Heart right ventricle (tissue), 16 donors: ENCODE data around the gene ABCF3. TPM values are rescaled to one million over a fixed set of nuclear protein-coding genes. Genes with fewer than 3 reads are reported as not detected.

Source experiments
- ATAC-seq, 8 donors: fragments of 200-7000 bp; cut with Tn5 transposase; one replicate each; pipeline ENCODE4 v1.9.1; 2020; ENCODE audit warnings: mild to moderate bottlenecking in 8 of 8, moderate library complexity in 8 of 8, moderate number of reproducible peaks in 1 of 8
- DNase-seq, 2 donors: peaks; one replicate each; pipeline ENCODE4 v3.0.0-alpha.2; 2020
- H3K27ac ChIP-seq, 10 donors: fragments of 200-600 bp; sonication (generic) in 2 of 10; one replicate each; pipeline versions ENCODE4 v1.5.0 to v1.8.0; 2020 to 2022; ENCODE audit warnings: mild to moderate bottlenecking in 3 of 10
- H3K27me3 ChIP-seq, 7 donors: fragments of 200-600 bp; one replicate each; pipeline ENCODE4 v1.8.0; 2021 to 2022; ENCODE audit warnings: mild to moderate bottlenecking in 2 of 7
- H3K36me3 ChIP-seq, 9 donors: fragments of 200-600 bp; sonication (generic) in 1 of 9; one replicate each; pipeline versions ENCODE4 v1.5.0 to v1.8.0; 2020 to 2022; ENCODE audit warnings: mild to moderate bottlenecking in 2 of 9
- H3K4me1 ChIP-seq, 9 donors: fragments of 200-600 bp; sonication (generic) in 1 of 9; one replicate each; pipeline versions ENCODE4 v1.5.0 to v1.8.0; 2020 to 2022; ENCODE audit warnings: mild to moderate bottlenecking in 4 of 9
- H3K4me3 ChIP-seq, 10 donors: fragments of 200-600 bp; sonication (generic) in 2 of 10; one replicate each; pipeline versions ENCODE4 v1.5.0 to v1.8.0; 2020 to 2022; ENCODE audit warnings: mild to moderate bottlenecking in 7 of 10, moderate library complexity in 2 of 10
- H3K9me3 ChIP-seq, 11 donors: fragments of 200-600 bp in 10 of 11; sonication (generic) in 2 of 11; one replicate each; pipeline versions ENCODE4 v1.5.0 to v1.8.0; 2013 to 2022; ENCODE audit warnings: mild to moderate bottlenecking in 2 of 11, control low read depth in 1 of 11, moderate library complexity in 1 of 11
- CTCF ChIP-seq, 9 donors: fragments of 200-600 bp; sonication (generic) in 2 of 9; IDR thresholded peaks; one replicate each; pipeline versions ENCODE4 v1.5.0 to v1.8.0; 2021 to 2022; ENCODE audit warnings: antibody characterized with exemption in 9 of 9, mild to moderate bottlenecking in 5 of 9, moderate library complexity in 1 of 9
- WGBS, 2 donors: extraction: QIAGEN DNeasy Blood & Tissue Kit; methylation state at CpG; one replicate each; pipeline ENCODE4 v1.1.7; 2013; ENCODE audit warnings: inconsistent platforms in 1 of 2; 5-methylcytosine and 5-hydroxymethylcytosine counted together
- intact Hi-C, 10 donors: fragments of 100-400 bp; cut with DNase I; formaldehyde crosslinking; loops; one replicate each; pipeline versions ENCODE4 v1.11.1 to v1.14.2; 2022
- polyA plus RNA-seq, 2 donors: library from polyadenylated mRNA; stranded (reverse); fragments of 200-250 nt; gene quantifications; one replicate each; pipeline ENCODE4 v1.2.3, GENCODE V29; 2013
- total RNA-seq, 10 donors: library from RNA; stranded (reverse); fragmentation: NEBNext Ultra II Directional in 3 of 10; extraction: Animal tissue kit (Norgen Biotek cat#: 25700) in 3 of 10; gene quantifications; one replicate each; pipeline versions ENCODE4 v1.2.1 to v1.2.4, GENCODE V29; 2021 to 2023
- donor health status: Arrhythmogenic right ventricular cardiomyopathy.
- donor health status: ischemic (EF 13 %, LVEDD 7.1; RV severe dilation, severe dysfunction).
- donor health status: healthy with polysubstance abuse.
- donor health status: DM: no; HTN: yes; CAD: no.
- donor health status: DM: no; HTN: no; CAD: no.
- donor health status: ischemic (EF 25% LVEDD 6.9; RV normal size, moderate dysfunction).
- donor health status: ischemic (EF 25% LVEDD 5.7; RV mildly dilated, moderate dysfunction).
- donor health status: healthy.
- donor health status: DM: yes; HTN: yes; CAD: no.
- donor health status: Ischemic cardiomyopathy.
- donor health status: ischemic (EF 35%, LVEDD 5.7; RV mildly dilated, moderate dysfunction).
- donor health status: nonischemic (EF 11% LVEDD 7.7; RV severe dilation, severe dysfunction).
- donor health status: DM: yes; HTN: yes; CAD: no.
- donor health status: PGD.
- donor health status: ischemic (EF 29% LVEDD 5.4; RV normal size, mild dysfunction).
- donor health status: nonischemic (EF 23%, LVEDD 6.1; RV moderate dilation, normal function).

ABCF3 gene
- total and polyA plus RNA-seq, 12 donors: 60.1 to 90.7 (median 73.3) TPM

DNA sequence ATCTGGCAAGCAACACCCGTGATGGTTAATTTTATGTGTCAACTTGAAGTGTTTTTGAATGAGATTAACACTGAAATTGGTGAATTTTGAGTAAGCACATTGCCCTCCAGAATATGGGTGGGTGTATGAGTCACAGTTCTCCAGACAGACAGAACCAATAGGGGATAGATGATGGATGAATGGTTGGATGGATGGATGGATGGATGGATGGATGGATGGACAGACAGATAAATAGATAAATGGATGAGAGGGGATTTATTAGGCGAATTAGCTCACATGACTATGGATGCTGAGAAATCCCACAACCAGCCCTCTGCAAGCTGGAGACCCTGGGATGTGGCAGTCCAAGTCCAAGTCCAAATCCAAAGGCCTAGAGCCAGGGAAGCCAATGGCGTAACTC is 37.9 kb downstream of the ABCF3 start:
- WGBS, 2 donors: 78% methylated on average over 3 of the region's 3 CpGs

GRCh38 chr3:184227481-184227935 is 41.5 kb downstream of the ABCF3 start:
- Histone ChIP-seq H3K4me1 (peaks cover 0 to 20% (median 11%) of the 10 kb centered on the region in 9 donors), H3K9me3 (no peaks in the 10 kb centered on the region), H3K36me3 (no peaks in the 10 kb centered on the region), H3K27me3 (peaks cover 17 to 78% (median 41%) of the 10 kb centered on the region in 7 donors), H3K4me3 (no peak overlapping the region), H3K27ac (no peak overlapping the region)
- DNase-seq: no peak
- peak; percentile 47 to 85 (median 73) for TF ChIP-seq CTCF (IDR thresholded peaks at IDR 0.05)
- intact Hi-C loops: no loop called here
- ATAC-seq: peak in 1 of 8 donors; percentile 31
- 59 to 61% methylated on average over 2 of the region's 2 CpGs for WGBS, 2 donors

More for the DNA sequence above, 37.9 kb downstream of the ABCF3 start:
- no peak overlapping the region for H3K27ac ChIP-seq
- H3K4me3 ChIP-seq: no peak overlapping the region
- ATAC-seq (no peak), DNase-seq (no peak)
- no peak for TF ChIP-seq CTCF (IDR thresholded peaks at IDR 0.05)
- peaks cover 0 to under 1% (median 0%) of the 10 kb centered on the region in 9 donors for H3K4me1 ChIP-seq
- H3K9me3 ChIP-seq: no peaks in the 10 kb centered on the region
- peaks cover 0 to 50% (median 7%) of the 10 kb centered on the region in 7 donors for H3K27me3 ChIP-seq
- no peaks in the 10 kb centered on the region for H3K36me3 ChIP-seq
- intact Hi-C loops: no loop called here

DNA sequence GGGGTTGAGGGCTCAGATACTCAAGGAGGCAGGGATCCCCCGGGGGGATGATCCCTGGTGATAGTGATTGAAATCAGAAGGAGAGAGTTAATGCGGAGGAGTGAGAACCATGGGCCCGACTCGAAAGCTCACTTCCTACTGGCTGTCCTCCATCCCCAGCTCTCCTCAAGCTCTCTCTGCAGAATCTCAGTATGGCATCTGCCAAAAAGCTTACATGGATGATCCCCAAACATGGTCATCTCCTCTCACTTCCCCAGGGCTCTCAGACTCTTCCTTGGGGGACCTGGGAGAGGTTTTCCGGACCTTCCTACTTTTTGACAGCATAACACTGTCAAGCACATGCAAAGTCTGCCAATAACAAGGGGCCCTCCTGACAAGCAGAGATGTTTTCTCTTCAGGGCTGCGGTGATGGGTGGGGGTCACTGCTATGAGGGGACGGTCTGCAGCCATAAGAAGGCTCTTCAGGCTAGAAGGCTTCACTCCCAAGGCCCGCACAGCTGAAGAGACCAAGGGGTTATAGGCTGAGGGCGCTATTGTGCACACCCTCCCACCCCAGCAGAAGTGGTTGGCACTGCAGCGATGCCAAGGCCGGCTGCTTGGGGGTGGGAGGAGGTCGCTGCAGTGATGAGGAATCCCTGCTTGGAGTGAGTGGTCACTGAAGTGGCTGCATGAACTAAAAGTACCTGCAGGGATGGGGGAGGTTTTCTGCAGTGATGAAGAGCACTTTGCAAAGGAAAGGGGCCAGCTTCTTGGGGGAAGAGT is 42.6 kb downstream of the ABCF3 start:
- ATAC-seq (no peak), DNase-seq (no peak)
- Histone ChIP-seq H3K4me1 (peaks cover 0 to 20% (median 11%) of the 10 kb centered on the region in 9 donors), H3K27ac (no peak overlapping the region), H3K9me3 (no peaks in the 10 kb centered on the region), H3K27me3 (peaks cover 17 to 89% (median 51%) of the 10 kb centered on the region in 7 donors), H3K4me3 (peak overlapping the region in 7 of 10 donors; percentile 49 to 69 (median 57)), H3K36me3 (no peaks in the 10 kb centered on the region)
- WGBS, 2 donors: 35 to 40% methylated on average over 12 of the region's 12 CpGs
- intact Hi-C loops: no loop called here
- TF ChIP-seq CTCF (IDR thresholded peaks at IDR 0.05): no peak

GRCh38 chr3:184229394-184230080 is 43.5 kb downstream of the ABCF3 start, which contains the start of gene VWA5B2:
VWA5B2 (plus strand) TSS chr3:184229585; CDS start chr3:184230529, 944 bp downstream.
- peak within 1 kb of the TSS; percentile 38 to 69 (median 54) for H3K4me3 ChIP-seq
- H3K27me3 ChIP-seq: peaks cover 17 to 90% (median 52%) of the 10 kb centered on the region in 7 donors
- 0 to 1% methylated on average over 53 to 66 of the region's 66 CpGs for WGBS, 2 donors
- no peaks in the 10 kb centered on the region for H3K9me3 ChIP-seq
- DNase-seq (peak; percentile 36 to 67), ATAC-seq (peak; percentile 84 to 91 (median 87))
- H3K36me3 ChIP-seq: no peaks in the 10 kb centered on the region
- intact Hi-C loops: no loop called here
- H3K27ac ChIP-seq: no peak within 1 kb of the TSS
- peaks cover 0 to 20% (median 11%) of the 10 kb centered on the region in 9 donors for H3K4me1 ChIP-seq
- TF ChIP-seq CTCF (IDR thresholded peaks at IDR 0.05): peak in 8 of 9 donors; percentile 5 to 45 (median 29)
